ENCODE results near the gene DAAM2.

DAAM2 gene

GRCh38 chr6:39791850-39792539 is at the start of gene DAAM2:
TSS of gene DAAM2 (plus strand) at chr6:39792376. CDS start at chr6:39856303, 63,927 bp downstream.
- no peak for DNase-seq

GRCh38 chr6:39746795-39747194 is 45.4 kb upstream of the DAAM2 start:
- DNase-seq: no peak

- DNase-seq: no peak
These were observed 39.1 kb upstream of the DAAM2 start for GRCh38 chr6:39752835-39753724.

GRCh38 chr6:39753725-39754045 is 38.5 kb upstream of the DAAM2 start:
- DNase-seq: no peak

- DNase-seq: no peak
These were observed 37.6 kb upstream of the DAAM2 start for GRCh38 chr6:39754514-39755115.

GRCh38 chr6:39755231-39755630 is 36.9 kb upstream of the DAAM2 start:
- no peak for DNase-seq

GRCh38 chr6:39756582-39756981 is 35.6 kb upstream of the DAAM2 start:
- DNase-seq: no peak

- DNase-seq: no peak
These were observed 33.1 kb upstream of the DAAM2 start for GRCh38 chr6:39758905-39759605.

- no peak for DNase-seq
These were observed 31.8 kb upstream of the DAAM2 start for GRCh38 chr6:39760226-39760952.

GRCh38 chr6:39765508-39766065 is 26.6 kb upstream of the DAAM2 start:
- no peak for DNase-seq

GRCh38 chr6:39769012-39769411 is 23.2 kb upstream of the DAAM2 start:
- no peak for DNase-seq

- no peak for DNase-seq
These were observed 21.7 kb upstream of the DAAM2 start for GRCh38 chr6:39770446-39770845.

- DNase-seq: no peak
These were observed 19.5 kb upstream of the DAAM2 start for GRCh38 chr6:39772559-39773273.

GRCh38 chr6:39773782-39774181 is 18.4 kb upstream of the DAAM2 start:
- no peak for DNase-seq

- DNase-seq: no peak
These were observed 15.6 kb upstream of the DAAM2 start for GRCh38 chr6:39776581-39776980.

GRCh38 chr6:39777218-39777617 is 15.0 kb upstream of the DAAM2 start:
- no peak for DNase-seq

GRCh38 chr6:39777661-39778060 is 14.5 kb upstream of the DAAM2 start:
- no peak for DNase-seq

GRCh38 chr6:39778581-39779255 is 13.5 kb upstream of the DAAM2 start:
- no peak for DNase-seq

- no peak for DNase-seq
These were observed 6.9 kb upstream of the DAAM2 start for GRCh38 chr6:39785281-39785680.

GRCh38 chr6:39786649-39787048 is 5.5 kb upstream of the DAAM2 start:
- no peak for DNase-seq

- DNase-seq: no peak
These were observed 4.9 kb upstream of the DAAM2 start for GRCh38 chr6:39787322-39787721.
